Stomach (tissue), 9 donors: Measurements from ENCODE around the gene MBOAT2. TPM values are rescaled to one million over a fixed set of nuclear protein-coding genes. Genes with fewer than 3 reads are reported as not detected.
A peak's percentile ranks its signal among the peaks of the same experiment; 100 is the strongest.

Experiments
- DNase-seq, 2 donors: peaks; one replicate each; pipeline versions ENCODE4 v3.0.0 to v3.0.0-alpha.2; 2013 to 2019
- H3K27ac ChIP-seq, 5 donors: fragments of 200-600 bp in 4 of 5; sonication (generic) in 4 of 5; one replicate each; pipeline ENCODE4 v1.5.1; 2013 to 2019; ENCODE audit warnings: mild to moderate bottlenecking in 1 of 5, moderate library complexity in 1 of 5
- H3K27me3 ChIP-seq, 3 donors: fragments of 200-600 bp; sonication (generic); one replicate each; pipeline ENCODE4 v1.5.1; 2017 to 2019; ENCODE audit warnings: mixed run types in 1 of 3
- H3K36me3 ChIP-seq, 4 donors: fragments of 200-600 bp; sonication (generic); 1 replicate in 3 of 4; 2 replicates in 1 of 4; pipeline ENCODE4 v1.5.1; 2016 to 2019
- H3K4me1 ChIP-seq, 4 donors: fragments of 200-600 bp; sonication (generic); one replicate each; pipeline ENCODE4 v1.5.1; 2016 to 2019
- H3K4me3 ChIP-seq, 4 donors: fragments of 200-600 bp; sonication (generic) in 3 of 4; one replicate each; pipeline ENCODE4 v1.5.1; 2016 to 2019; ENCODE audit warnings: mild to moderate bottlenecking in 1 of 4
- H3K9me3 ChIP-seq, 4 donors: fragments of 200-600 bp; sonication (generic); one replicate each; pipeline ENCODE4 v1.5.1; 2016 to 2019
- CTCF ChIP-seq, 7 experiments: fragments of 450-650 bp in 4 of 7; fragments of 200-600 bp in 3 of 7; sonication (generic) in 3 of 7; IDR thresholded peaks; one replicate each; pipeline ENCODE4 v1.5.1; 2016 to 2019; ENCODE audit warnings: antibody characterized with exemption in 7 of 7, control low read depth in 2 of 7, mild to moderate bottlenecking in 1 of 7
- EP300 ChIP-seq: sonication (generic); formaldehyde crosslinking; IDR thresholded peaks from one replicate; pipeline ENCODE4 v1.6.1; 2017; ENCODE audit warnings: antibody characterized with exemption
- POLR2A ChIP-seq, 4 donors: fragments of 450-650 bp; IDR thresholded peaks; one replicate each; pipeline ENCODE4 v1.6.1; 2016; ENCODE audit warnings: antibody characterized with exemption in 4 of 4, control low read depth in 2 of 4, mild to moderate bottlenecking in 1 of 4, moderate library complexity in 1 of 4
- POLR2AphosphoS5 ChIP-seq, 3 donors: sonication (generic); formaldehyde crosslinking; IDR thresholded peaks; one replicate each; pipeline ENCODE4 v1.6.1; 2016; ENCODE audit warnings: antibody characterized with exemption in 3 of 3
- WGBS, 5 donors: extraction: QIAGEN DNeasy Blood & Tissue Kit in 3 of 5; methylation state at CpG; one replicate each; pipeline versions ENCODE4 v1.1.5 to v1.1.7; 2013 to 2018; 5-methylcytosine and 5-hydroxymethylcytosine counted together
- intact Hi-C: fragments of 100-400 bp; cut with DNase I; formaldehyde crosslinking; loops from one replicate; pipeline ENCODE4 v1.15.1; 2023; ENCODE audit warnings: low total_unique reads
- polyA plus RNA-seq, 3 donors: library from polyadenylated mRNA; stranded (reverse); fragments of 200-250 nt; gene quantifications; one replicate each; pipeline ENCODE4 v1.2.3, GENCODE V29; 2013
- total RNA-seq, 5 donors: library from RNA; depleted of rRNA; stranded (reverse); fragments of >200 nt; gene quantifications; one replicate each; pipeline versions ENCODE4 v1.1.0 to v1.2.3, GENCODE V29; 2014 to 2016
- donor health status: healthy with polysubstance abuse.
- donor health status: Bipolar disorder and iron deficiency.
- donor health status: healthy.

The MBOAT2 gene
- total and polyA plus RNA-seq, 8 donors = 2.2 to 65.5 (median 12.9) TPM

DNA sequence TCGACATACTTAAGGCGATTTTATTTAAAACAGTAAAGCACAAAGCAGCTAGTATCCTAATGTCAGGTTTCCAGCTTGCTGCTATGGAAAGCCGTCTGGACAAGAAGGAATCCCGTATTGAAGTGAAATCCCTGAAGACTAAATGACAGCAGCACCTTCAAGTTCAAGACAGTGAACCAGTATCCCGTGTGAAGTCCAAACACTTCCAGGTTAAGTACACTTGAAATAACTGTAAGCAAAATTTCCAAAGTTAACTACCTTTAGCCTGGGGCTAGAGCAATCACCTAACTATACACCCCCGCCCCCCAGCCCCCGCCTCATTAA is 1.2 kb downstream of the MBOAT2 start:
- WGBS, 5 donors = 52 to 66% (median 55%) methylated on average over 7 of the region's 7 CpGs
- no peak for DNase-seq
- intact Hi-C loops = no loop called here
- TF ChIP-seq CTCF (IDR thresholded peaks at IDR 0.05) (no peak), EP300 (no peak), POLR2A (IDR thresholded peaks at IDR 0.05) (no peak), POLR2AphosphoS5 (IDR thresholded peaks at IDR 0.05) (no peak)
- H3K4me3 ChIP-seq = peak overlapping the region in 3 of 4 donors; percentile 76 to 87 (median 85)
- no peaks in the 10 kb centered on the region for H3K27me3 ChIP-seq
- peak overlapping the region in 1 of 5 donors; percentile 57 for H3K27ac ChIP-seq
- peaks cover 0 to 35% (median 18%) of the 10 kb centered on the region in 4 donors for H3K4me1 ChIP-seq
- H3K36me3 ChIP-seq = no peaks in the 10 kb centered on the region
- H3K9me3 ChIP-seq = no peaks in the 10 kb centered on the region

DNA sequence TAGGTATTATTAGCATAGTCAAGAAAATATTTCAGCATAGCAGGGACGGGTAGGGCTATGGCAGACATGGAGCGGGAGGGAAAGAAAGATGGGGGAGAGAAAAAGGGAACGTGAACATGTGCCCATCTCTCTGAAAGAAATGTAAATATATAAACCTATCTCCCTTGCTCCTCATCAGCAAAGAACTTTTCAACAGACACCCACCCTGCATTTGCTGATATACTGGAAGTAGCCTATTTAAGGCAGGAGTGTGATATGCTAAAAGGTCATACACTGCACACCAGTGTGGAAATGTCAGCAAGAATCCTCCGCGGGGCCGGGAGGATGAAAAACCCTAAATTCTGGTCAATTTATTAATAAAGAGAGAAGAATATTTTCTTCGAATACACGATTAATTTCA is 1.7 kb downstream of the MBOAT2 start:
- WGBS, 5 donors = 89 to 91% (median 90%) methylated on average over 8 of the region's 8 CpGs
- intact Hi-C loops = no loop called here
- Histone ChIP-seq H3K27ac (no peak overlapping the region), H3K4me3 (peak overlapping the region in 1 of 4 donors; percentile 85), H3K9me3 (no peaks in the 10 kb centered on the region), H3K36me3 (no peaks in the 10 kb centered on the region), H3K27me3 (no peaks in the 10 kb centered on the region), H3K4me1 (peaks cover 0 to 35% (median 18%) of the 10 kb centered on the region in 4 donors)
- DNase-seq = no peak
- no peak for TF ChIP-seq CTCF (IDR thresholded peaks at IDR 0.05)
- no peak for TF ChIP-seq POLR2A (IDR thresholded peaks at IDR 0.05)
- no peak for TF ChIP-seq EP300
- no peak for TF ChIP-seq POLR2AphosphoS5 (IDR thresholded peaks at IDR 0.05)

- DNase-seq = no peak
- 63 to 76% (median 68%) methylated on average over 5 of the region's 5 CpGs for WGBS, 5 donors
- TF ChIP-seq EP300 (no peak), CTCF (IDR thresholded peaks at IDR 0.05) (no peak), POLR2AphosphoS5 (IDR thresholded peaks at IDR 0.05) (no peak), POLR2A (IDR thresholded peaks at IDR 0.05) (no peak)
- no peaks in the 10 kb centered on the region for H3K36me3 ChIP-seq
- H3K4me1 ChIP-seq = peaks cover 0 to 35% (median 18%) of the 10 kb centered on the region in 4 donors
- H3K27ac ChIP-seq = no peak overlapping the region
- no peak overlapping the region for H3K4me3 ChIP-seq
- intact Hi-C loops = no loop called here
- H3K27me3 ChIP-seq = no peaks in the 10 kb centered on the region
- H3K9me3 ChIP-seq = no peaks in the 10 kb centered on the region
These were observed 2.3 kb downstream of the MBOAT2 start for GRCh38 chr2:9001229-9001628.

DNA sequence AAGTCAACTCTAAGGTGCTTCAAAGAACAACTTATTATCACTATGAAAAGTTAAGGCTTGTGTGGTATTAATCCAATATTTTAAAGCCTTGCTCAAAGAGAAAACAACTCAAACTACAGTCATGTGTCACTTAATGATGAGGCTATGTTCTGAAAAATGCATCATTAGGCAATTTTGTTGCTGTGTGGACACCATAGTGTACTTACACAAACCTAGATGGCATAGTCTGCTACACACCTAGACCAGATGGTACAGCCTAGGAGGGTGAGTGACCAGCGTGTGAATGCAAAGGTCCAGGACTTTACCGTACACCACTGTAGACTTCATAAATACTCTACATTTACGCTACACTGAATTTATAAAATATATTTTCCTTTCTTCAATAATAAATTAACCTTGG is 3.0 kb downstream of the MBOAT2 start:
- intact Hi-C loops = no loop called here
- Histone ChIP-seq H3K27ac (no peak overlapping the region), H3K4me3 (no peak overlapping the region), H3K27me3 (no peaks in the 10 kb centered on the region), H3K9me3 (no peaks in the 10 kb centered on the region), H3K4me1 (peaks cover 0 to 35% (median 18%) of the 10 kb centered on the region in 4 donors), H3K36me3 (no peaks in the 10 kb centered on the region)
- DNase-seq = no peak
- TF ChIP-seq POLR2A (IDR thresholded peaks at IDR 0.05) = no peak
- no peak for TF ChIP-seq POLR2AphosphoS5 (IDR thresholded peaks at IDR 0.05)
- no peak for TF ChIP-seq CTCF (IDR thresholded peaks at IDR 0.05)
- TF ChIP-seq EP300 = no peak
- 97 to 99% (median 98%) methylated on average over 3 of the region's 3 CpGs for WGBS, 5 donors
